ENCODE measurements around the gene PLD1.
A peak's percentile ranks its signal among the peaks of the same experiment; 100 is the strongest.
"Not testable (repeated sequence)": the region's sequence is repeated elsewhere in the genome, so short reads cannot be mapped to it uniquely, and the experiment has no call there.

Gene PLD1

DNA sequence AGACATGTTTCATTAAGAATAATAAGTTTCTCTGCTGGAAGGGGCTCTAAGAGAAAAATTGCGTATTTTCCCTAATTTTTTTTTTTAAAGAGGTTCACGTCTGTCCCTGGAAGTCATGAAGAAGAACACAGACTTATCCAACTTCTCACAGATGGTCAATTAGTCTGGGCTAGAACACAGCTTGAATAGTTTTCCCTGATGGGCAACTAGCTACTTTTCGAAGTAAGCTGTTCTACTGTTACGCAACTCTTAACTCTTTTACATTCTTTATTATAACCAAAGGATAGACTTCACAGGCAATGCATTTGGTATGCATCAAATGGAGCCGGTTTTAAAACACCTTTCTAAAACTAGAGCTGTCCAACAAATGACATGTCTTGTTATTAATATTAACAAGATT, 205.9 kb downstream of the PLD1 start:
- no peak for DNase-seq

DNA sequence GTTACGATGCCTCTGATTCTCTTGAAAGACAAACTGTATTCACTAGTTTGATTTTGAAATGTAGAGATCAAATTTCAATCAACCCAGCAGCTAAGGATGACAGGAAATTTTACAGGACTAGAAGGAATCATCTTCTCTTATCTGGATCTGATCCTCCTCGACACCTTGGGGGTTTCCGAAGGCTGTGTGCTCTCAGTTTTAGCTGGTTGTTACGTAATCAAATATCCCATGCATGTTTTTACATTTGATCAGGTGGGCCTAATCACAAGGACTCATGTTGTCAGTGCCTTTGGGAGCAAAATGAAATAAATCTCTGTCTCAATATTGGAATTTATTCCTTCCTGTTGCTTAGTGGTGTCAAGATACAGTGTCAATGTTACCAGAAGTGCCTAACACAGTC, 208.2 kb downstream of the PLD1 start:
- DNase-seq, result no peak

DNA sequence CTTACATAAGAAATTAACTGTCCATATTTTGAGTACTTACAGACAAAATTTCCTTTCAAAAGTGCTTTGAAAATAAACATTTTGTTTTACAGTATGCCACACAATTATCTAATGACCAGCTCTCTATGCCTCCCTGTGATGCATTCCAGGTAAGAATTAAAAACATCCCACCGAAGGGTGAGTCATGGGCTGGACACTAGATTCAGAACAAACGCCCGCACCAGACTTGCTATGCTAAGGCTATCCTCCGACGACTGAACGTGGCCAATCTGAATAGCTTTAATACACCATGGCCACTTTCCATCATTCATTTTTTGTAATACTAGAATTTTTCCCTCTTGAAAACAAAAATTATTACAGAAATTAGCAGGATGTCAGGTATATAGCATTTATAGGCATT, 210.3 kb downstream of the PLD1 start:
- DNase-seq, result no peak

DNA sequence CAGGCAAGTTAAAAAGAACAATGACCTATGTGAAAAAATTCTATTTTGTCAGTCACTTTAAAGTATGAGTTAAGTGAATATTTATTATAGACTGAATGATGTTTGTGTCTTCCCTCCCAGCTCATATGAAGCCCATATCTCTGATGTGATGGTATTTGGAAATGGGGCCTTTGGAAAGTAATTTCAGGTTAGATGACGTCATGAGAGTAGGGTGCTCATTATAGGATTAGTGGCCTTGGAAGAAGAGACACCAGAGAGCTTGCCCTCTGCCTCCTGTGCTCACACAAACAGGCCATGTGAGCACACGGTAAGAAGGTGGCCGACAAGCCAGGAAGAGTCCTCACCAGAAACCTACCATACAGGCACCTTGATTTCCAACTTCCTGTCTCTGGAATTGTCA, 211.3 kb downstream of the PLD1 start:
- no peak for DNase-seq

DNA sequence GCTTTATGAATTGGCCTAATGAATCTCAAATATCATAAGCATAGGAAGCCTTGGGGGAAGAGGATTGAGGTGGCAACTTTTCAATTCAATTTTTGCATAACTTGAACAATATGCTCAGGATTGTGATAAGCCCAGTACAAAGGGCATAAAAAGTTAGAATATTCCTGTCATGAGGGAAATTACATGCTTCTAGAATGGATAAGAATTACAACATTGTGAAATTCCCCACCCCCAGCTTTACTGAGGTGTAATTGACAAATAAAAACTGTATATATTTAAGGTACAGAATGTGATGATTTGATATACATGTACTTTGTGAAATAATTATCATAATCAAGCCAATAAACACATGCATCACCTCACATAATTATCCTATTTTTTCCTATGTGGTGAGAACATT, 217.5 kb downstream of the PLD1 start:
- DNase-seq, result no peak

DNA sequence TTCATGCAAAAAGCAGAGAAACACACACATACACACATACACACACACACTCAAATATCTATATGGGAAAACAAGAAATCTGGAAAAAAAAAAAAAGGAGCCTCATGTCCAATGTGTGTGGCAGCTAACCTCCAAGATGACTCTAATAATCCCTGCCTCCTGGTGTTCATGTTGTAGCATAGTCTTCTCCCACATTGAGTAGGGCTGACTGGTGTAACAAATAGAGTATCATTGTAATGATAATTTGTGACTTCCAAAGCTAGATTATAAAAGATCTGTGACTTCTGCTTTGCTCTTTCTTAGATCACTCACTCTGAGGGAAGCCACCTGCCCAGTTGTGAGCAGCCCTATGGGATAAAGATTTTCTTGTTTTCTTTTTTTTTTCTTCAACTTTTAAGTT, 219.2 kb downstream of the PLD1 start:
- no peak for DNase-seq

DNA sequence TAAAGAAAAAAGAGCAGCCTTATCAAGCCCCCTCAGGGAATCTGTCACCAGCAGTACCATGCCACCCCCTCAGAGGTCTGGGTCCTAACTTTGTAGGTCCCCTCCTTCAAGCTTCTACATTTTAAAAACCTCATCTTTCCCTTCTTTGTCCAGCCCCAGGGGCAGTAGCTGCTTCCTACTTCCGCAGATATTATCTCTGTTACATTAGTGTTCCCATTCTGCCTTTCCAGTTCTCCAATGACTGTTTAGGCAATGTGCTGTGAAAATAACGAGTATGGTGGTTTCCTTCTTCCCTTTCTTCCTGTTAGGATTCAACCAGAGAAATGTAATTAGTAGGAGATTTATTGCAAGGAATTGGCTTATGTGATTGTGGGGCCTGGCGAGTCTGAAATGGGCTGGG, 224.0 kb downstream of the PLD1 start:
- DNase-seq, result no peak

DNA sequence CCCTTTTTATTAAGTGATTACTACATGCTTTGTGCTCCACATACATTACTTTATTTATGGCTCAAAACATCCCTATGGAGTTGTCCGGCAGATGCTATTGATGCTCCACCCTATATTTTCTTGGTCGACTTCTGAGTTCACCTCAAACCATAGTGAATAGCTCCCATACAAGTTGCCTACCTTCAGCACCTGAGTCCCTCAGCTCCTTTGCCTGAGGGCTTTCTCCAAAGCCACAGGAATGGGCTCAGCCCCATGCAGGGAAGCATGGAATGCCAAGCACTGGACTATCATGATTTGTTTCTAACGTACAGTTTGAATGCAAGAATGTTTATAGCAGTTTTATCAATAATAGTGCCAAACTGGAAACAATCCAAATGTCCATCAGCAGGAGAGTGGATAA, 225.2 kb downstream of the PLD1 start:
- DNase-seq, result no peak

DNA sequence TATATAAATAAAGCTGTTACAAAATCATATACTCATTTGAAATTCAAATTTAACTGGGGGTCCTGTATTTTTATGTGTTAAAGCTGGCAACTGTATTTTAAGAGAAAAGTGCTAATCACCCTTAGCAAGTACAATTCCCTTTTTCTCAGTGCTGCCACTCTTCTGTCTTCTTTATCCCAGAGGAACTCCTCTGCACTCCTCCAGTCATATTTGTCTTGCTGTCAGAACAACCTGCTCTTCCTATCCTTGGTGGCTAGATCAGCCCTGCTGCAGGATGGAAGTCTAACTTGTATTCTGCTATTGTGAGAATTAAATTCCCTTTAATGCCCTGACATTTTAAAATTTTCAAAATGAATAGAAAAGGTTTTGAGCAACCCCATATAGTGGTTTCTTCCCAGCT, 226.2 kb downstream of the PLD1 start:
- no peak for DNase-seq

DNA sequence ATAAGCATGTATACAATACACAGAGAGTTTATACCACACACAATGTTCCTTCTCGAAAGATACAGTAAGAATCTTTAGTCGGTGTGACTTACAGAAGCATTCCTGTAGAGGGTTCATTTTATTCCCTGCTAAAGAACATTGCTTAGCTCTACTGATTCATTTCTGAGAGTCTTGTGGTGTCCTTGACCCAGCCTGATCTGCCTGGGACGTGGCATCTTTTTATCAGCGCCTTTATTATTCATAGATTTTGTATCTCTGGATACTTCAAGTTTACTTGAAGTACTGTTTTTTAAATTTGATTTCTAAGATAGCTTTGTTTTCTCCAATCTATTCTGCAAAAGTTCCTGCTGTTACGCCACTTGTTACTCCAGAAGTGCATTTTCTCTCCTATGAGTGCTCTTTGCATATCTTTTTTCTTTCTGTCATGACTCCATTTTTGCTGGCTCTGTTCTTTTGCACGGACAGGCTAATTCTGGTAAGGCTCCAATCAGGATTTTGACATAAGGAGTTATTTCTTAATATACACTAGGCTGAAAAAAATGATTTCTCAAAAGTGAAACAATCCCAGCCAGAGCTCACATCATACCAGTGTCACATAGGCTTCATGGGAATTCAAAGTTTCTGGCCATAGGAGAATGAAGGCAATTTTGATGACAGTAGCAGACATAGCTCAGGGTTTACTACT, 235.6 kb downstream of the PLD1 start:
- no peak for DNase-seq

DNA sequence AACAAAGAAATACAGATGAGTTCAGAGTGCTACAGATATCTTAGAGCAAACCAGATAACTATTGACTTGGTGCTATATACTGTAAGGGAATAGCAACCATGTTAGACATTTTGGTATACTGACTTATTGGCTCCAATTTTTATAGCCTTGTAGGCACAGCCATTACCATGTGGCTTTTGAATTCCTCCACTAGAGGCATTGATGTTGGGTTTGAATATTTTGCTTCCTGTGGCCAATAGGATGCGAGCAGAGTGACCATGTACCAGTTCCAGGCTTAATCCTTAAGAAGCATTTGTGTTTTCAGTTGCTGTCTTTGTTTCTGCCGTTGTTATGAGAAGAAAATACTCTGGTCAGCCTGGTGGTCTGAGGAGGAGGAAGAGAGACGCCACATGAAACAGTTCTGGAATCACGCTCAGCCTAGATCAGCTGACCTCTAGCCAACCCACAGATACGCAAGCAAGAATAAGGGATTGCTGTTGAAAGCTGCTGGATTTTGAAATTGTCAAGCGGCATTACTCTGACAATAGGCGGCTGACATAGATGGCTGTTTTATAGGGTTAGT, 240.6 kb downstream of the PLD1 start:
- DNase-seq, result no peak

DNA sequence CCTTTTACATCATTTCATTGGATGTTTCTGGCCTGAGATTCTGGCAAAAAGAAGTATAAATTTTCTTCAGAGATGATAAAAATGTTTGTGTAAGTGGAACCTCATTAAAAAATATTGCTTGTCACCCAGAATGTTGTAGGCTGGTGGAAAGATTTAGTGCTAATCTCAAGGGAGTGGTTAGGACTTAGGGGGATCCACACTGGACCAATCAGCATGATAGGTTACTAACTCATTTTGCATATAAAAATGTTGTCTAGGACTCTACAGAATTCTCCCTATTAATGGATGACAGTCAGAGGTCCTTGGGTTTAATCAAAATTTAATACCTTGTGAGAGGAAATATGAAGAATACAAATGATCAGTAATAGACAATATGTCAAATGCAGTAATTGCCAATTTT, 241.5 kb downstream of the PLD1 start:
- no peak for DNase-seq

DNA sequence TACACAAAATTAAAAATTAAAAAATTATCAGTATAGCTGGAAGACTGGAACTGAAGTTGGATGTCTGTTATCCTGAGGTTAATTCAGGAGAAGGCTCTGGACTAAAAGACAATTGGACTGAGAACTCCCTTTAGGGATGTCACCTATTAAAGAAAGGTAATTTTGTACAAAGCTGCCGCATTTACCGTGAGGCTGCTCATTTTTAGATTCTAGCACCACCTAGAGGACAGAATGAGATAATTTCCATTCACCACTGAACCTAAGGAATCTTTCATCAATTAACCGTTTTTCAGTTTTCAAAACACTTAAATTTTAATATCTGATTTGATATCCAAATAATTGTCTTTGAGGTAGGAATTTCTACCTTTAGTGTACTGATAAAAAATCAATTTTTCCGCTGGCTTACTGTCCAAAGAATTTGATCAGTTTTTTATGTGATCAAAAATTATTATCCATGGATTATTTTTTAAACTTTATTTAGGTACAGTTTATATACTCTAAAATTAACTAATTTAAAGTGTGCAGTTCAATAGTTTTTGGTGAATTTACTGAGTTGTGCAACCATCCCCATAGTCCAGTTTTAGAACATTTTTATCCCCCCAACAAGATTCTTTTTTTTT, 243.4 kb downstream of the PLD1 start:
- peak; percentile 23 for DNase-seq

DNA sequence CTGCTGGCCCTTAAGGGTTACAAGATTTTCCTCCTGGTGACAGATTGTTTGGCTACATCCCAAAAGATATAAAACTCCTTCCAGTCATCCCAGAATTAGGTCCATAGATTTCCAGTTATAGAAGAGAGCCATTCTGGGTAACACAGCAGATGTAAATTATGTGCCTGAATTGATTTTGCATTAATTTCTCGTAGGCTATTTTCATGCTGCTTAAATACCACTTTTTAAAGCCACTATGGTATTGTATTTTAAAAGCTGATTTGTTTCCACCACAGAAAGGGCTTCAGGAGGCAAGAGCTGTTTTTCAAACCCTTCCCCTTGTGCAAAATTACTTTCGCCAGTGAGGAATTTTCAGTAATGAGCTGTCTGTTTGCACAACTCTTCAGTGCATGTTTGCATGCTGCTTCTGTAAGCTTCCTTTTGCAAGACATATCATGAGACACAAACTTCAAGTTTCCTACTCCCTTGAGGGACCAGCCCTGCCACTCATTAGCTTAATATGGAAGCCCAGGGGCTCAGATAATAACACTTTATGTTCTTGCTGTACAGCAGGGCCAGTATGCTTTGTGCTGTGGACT, 244.7 kb downstream of the PLD1 start:
- no peak for DNase-seq

DNA sequence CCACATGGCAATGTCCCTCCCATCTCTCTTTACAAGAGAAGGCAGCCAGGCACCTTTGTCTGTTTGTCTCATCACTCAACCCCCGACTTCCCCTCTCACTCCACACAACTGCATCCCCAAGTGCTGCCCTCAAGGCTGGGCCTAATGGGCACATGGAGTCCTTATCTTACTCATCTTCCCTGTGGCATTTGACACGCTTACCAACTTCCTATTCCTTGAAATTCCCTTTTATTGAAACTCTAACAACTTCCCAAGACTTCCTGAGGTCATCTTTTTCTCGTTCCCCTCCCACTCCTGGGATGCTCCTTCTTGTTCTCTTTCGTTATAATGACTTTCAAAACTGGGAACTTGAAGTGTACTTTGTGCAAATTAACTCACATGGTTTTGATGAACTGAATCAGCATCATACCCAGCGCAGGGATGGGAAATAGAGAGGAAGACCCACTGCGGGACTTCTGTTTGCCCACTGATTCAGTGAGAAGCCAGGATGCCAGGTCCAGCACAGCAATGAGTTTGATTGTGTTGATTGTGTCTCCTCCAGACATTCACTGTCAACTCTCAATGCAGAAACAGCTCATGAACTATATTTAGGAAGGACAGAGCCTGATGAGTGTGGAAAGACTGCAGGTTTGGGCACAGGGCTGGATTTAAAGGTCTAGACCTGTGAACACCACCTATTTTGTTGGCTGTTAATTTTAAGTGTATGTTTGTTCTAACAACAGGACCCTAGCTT, 245.4 kb downstream of the PLD1 start:
- DNase-seq, result no peak

DNA sequence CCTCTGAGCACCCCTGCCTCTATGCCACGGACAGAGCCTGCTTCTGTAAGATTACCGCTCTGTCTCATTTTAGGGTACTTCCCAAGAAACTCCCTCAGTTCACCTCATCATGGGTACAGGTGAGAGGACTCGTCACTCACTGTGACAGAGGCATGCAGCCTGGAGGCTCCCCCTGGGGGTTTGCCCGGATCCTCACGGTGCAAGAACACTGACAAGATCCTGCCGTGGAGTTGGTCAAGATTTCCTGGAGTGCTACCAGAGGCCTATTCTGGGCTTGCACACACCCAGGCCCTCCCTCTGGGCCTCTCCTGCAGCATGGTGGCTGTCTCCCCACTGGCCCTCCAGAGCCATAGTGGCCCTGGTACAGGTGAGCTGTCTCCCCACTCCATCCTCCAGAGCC, 247.0 kb downstream of the PLD1 start:
- DNase-seq, result no peak

DNA sequence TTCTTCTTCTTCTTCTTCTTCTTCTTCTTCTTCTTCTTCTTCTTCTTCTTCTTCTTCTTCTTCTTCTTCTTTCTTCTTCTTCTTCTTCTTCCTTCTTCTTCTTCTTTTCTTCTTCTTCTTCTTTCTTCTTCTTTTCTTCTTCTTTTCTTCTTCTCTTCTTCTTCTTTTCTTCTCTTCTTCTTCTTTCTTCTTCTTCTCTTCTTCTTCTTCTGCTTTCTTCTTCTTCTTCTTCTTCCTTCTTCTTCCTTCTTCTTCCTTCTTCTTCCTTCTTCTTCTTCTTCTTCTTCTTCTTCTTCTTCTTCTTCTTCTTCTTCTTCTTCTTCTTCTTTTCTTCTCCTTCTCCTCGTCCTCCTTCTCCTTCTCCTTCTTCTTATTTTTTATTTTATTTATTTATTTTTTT, 247.8 kb downstream of the PLD1 start:
- DNase-seq, result not testable (repeated sequence)

DNA sequence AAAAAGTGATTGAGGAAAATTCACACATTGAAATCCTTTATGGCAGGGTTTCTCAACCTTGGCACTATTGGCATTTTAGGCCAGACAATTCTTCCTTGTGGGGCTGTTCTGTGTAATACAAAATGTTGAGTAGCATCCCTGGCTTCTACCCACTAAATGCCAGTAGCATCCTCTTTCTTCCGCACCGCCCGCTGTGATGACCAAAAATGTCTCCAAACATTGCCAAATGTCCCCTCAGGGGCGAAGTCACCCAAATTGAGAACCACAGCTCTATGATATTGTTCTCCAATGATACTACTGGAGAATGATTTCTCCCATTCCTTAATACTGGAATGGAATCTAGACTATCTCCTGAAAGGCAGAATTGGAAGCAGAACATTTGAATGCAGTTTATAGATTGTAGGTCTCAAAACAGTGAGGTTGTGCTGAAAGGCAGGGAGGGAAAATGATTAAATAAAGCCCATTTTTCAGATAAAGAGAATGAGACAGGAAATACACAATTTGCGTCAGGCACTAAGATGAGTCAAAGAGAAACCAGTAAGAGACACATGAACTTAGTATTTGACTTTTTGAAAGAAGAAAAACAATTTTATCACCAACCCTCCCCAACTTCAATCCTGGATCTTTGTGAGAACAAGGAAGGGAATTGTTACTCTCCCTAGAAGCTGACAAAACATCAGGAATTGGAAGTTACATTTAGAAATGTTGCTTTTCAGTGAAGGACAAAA, 248.5 kb downstream of the PLD1 start:
- no peak for DNase-seq

DNA sequence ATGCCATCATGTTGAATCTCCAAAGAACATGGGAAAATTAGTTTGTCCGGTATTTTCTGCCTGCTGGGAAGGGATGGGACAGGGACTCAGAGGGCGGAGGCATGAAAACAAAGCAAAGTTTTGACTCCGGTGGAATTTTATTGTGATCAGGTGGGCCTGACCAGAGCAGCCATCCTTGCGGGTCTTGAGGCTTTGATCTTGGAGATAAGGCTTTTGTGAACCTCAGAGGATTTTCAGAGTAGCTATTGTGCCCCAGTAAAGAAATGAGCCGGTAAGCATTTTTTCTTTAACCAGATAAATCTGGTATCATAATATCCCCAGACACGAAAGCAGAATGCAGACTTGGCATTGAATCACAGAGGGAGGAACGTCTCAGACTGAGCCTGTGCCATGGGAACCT, 250.7 kb downstream of the PLD1 start:
- DNase-seq, result no peak

DNA sequence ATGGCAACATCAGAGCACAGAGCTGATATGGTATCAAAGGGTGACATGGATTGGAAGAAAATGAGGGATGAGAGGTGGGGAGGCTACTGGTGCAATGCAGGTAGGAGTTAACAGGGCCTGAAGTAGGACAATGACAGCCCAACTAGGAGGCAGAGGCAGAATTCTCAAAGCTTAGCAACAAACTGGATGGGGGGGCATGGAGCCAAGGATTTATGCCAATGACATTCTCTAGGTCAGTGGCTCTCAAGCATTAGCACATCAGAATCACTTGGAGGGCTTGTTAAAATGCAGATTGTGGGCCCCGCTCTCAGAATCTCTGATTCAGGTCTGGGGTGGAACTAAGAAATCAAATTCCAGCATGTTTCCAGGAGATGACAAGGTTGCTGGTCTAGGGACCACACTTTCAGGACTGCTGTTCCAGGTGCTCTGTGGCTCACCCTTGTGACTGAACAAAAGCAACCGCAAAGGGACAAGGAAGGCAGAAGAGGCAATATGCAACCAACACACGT, 252.0 kb downstream of the PLD1 start:
- DNase-seq, result no peak

DNA sequence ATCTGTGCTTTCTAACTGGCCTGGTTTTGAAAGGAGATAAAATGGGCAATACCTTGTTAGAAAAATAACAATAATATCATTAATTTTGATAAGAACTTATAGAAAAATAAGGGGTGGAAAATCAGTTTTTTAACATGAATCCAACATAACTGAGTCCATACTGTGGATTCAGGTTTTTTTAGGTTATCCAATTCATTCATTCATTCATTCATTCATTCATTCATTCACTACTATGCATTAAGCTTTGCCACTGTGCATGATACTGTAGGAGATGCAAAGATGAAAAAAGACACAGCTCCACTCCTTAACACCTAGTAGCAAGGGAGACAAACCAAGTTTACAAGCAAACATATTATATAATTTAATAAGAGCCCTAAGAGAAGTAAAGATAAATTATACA, 253.1 kb downstream of the PLD1 start:
- no peak for DNase-seq

DNA sequence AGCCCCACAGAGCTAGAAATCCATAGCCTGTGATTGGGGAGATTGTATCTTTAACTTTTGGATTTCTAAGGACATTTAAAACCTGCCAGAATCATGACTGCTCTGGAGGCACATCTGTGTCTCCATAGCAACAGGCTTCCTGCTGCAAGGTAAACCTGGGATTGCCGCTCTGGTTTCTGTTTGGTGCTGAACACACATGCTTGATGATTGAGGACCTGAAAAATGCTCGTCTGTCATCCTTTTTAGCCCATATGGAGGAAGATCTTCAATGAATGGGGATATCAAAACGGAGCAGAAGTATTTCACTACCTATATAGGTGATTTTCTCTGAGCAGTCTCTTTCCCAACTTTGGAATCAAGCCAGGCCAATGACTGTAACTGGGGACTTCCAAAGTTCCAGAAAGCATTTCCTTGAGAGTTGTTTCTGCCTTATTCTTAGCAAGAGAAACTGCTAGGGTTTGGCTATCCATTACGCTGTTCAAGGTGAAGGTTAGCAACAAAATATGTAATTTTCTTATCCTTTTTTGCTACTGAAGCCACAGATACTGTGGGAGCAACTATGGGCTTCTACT, 253.6 kb downstream of the PLD1 start:
- peak; percentile 63 for DNase-seq

DNA sequence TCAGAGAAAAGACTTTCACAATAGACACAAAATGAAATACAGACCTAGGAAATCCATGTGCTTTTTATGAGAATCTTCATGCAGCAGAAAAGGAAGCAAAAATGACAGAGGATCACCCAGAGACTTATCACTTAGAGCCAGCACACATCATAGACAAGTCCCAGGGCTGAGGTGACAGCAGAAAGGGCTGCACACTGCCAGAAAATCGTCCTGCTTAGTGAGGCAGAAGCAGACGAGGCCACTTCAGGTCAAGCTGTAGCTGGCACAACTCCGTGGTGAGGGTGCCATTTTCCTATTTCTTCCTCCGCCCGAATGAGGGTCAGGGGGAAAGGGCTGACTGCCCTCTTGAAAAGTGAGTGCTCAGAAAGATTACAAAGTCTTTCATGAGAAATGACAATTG, 254.1 kb downstream of the PLD1 start:
- no peak for DNase-seq

All from NCI-H1092 (cell line).